Stimulated activated CD4-positive, alpha-beta T cell treated with anti-CD3 and anti-CD28 coated beads, Interleukin-2, amount 100 ng/mL, for 24 hours (primary cell): Measurements from ENCODE around the gene ZC3H12A.

ENCODE experiments used
- DNase-seq, 2 donors: peaks; one replicate each; pipeline ENCODE4 v3.0.0-alpha.2; 2020

Gene ZC3H12A

GRCh38 chr1:37456614-37457013, 17.8 kb upstream of the ZC3H12A start:
- DNase-seq = no peak

GRCh38 chr1:37458551-37458950, 15.8 kb upstream of the ZC3H12A start:
- DNase-seq = no peak

GRCh38 chr1:37461698-37462436, 12.5 kb upstream of the ZC3H12A start:
- no peak for DNase-seq

- DNase-seq = no peak
Measured at GRCh38 chr1:37464443-37464842, 9.9 kb upstream of the ZC3H12A start.

- DNase-seq = no peak
Measured at GRCh38 chr1:37465593-37466517, 8.5 kb upstream of the ZC3H12A start.

- DNase-seq = no peak
Measured at GRCh38 chr1:37468037-37468436, 6.3 kb upstream of the ZC3H12A start.

- no peak for DNase-seq
Measured at GRCh38 chr1:37469386-37469785, 5.0 kb upstream of the ZC3H12A start.

GRCh38 chr1:37471345-37472231, 2.8 kb upstream of the ZC3H12A start:
- no peak for DNase-seq

GRCh38 chr1:37472281-37472680, 2.1 kb upstream of the ZC3H12A start:
- DNase-seq = no peak

- no peak for DNase-seq
Measured at GRCh38 chr1:37472994-37473393, 1.4 kb upstream of the ZC3H12A start.

GRCh38 chr1:37473431-37474045, 842 bp upstream of the ZC3H12A start:
- peak in 1 of 2 donors; percentile 63 for DNase-seq

- DNase-seq = no peak
Measured at GRCh38 chr1:37474697-37475379, 458 bp downstream of the ZC3H12A start.

GRCh38 chr1:37475380-37476086, 1.2 kb downstream of the ZC3H12A start:
- DNase-seq = no peak

- no peak for DNase-seq
Measured at GRCh38 chr1:37476087-37476452, 1.7 kb downstream of the ZC3H12A start.

- DNase-seq = no peak
Measured at GRCh38 chr1:37476460-37477197, 2.2 kb downstream of the ZC3H12A start.

GRCh38 chr1:37477198-37477931, 3.0 kb downstream of the ZC3H12A start:
- peak; percentile 86 for DNase-seq

- peak in 1 of 2 donors; percentile 35 for DNase-seq
Measured at GRCh38 chr1:37477946-37478345, 3.6 kb downstream of the ZC3H12A start.

- peak; percentile 59 to 68 for DNase-seq
Measured at GRCh38 chr1:37478451-37478881, 4.1 kb downstream of the ZC3H12A start.

- no peak for DNase-seq
Measured at GRCh38 chr1:37478890-37479254, 4.5 kb downstream of the ZC3H12A start.
